GM19193 (cell line): ENCODE results near the gene FARP2.

ENCODE experiments used
- POLR2A ChIP-seq: IDR thresholded peaks from 4 replicates; pipeline ENCODE4 v1.6.1; 2011; ENCODE audit not compliant: insufficient read depth, insufficient read length; ENCODE audit errors: extremely low read depth

Gene FARP2

DNA sequence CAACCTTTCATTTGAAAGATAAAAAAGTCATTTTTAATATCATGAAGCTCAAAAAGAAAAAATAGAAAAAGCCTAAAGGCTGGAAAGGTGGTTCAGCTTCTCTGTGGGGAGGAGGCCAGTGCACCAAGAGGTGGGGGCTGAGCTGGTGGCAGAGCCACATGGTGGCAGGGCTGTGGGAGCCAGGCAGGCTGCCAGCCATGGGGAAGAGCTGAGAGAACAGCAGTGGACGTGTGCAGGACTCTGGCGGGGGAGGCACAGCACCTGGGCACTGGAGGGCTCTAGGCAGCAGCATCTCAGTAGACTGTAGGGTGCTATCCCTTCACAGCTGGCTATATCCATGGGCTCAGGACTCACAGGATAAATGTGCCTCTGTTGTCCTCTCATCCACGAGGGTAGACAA lies 104.5 kb downstream of the FARP2 start:
- no peak for TF ChIP-seq POLR2A

DNA sequence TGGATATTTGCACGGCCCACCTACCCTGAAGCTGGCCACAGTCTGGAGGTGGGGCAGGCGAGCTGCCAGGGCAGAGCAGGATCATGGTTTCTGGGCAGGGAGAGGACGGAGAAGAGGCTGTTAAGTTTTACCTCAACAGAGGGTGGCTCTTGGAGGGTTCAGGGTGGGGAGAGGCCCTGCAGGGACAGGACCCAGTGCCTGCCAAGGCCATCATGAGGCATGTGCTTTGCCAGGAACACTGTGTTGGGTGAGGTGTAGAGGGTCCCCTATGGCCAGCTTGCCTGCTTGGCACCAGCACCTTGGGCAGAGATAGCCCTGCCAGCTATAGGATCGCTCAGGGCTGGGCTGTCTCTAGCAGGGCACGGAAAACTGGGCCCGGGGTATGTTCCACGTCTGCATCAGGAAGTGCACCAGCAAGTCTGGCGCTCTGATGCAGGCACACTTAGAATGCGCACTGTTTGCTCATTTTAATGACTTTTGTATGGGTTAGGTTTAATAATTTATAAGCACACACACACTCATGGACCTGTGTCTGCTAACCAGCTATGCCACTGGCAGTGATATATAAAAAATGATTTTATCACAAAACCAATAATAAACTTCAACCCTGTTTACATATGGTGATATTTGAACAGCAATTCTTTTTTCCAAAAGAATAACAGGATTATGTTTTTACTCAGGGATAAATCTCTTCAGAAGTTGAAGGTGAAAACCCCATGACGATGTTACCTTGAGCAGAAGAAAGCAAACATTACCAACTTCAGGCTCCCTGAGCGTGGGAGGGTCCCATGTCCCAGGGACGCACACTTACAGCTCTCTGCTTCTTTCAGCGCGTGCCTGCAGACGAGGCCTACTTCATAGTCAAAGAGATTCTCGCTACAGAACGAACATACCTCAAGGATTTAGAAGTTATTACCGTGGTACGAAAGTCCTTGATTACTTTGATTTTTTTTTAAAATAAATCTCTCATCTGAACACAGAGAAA lies 105.9 kb downstream of the FARP2 start:
- TF ChIP-seq POLR2A = no peak

DNA sequence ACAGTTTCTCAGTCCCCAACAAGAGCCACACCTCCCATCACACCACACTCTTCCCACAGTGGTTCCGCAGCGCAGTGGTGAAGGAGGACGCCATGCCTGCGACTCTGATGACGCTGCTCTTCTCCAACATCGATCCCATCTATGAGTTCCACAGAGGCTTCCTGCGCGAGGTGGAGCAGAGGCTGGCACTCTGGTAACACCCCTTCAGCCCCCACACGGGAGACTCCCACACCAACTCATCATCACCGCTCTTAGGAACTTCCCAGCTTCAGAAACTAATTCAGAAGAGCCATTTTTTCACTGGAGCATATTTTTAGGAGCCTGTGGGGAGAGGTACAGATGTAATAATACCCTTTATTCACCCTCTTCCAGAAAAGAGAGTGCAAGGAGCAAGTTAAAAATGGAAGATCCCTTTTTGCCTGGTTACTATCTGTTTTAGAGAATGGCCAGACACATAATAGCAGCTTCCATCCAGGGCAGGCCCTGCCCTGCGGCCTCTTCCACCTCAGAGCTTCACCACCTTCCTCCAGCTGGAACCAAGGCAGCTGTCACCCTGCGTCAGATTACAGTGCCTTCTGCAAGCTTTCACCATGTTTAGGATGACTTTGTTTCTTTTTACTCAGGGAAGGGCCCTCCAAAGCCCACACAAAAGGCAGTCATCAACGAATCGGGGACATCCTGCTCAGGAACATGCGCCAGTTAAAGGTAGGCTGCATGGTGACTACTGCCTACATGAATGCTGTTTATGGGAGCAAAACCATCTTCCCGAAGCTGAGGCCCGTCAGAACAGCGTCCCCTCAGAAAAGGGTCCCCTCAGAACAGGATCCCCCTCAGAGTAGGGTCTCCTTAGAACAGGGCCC lies 107.4 kb downstream of the FARP2 start:
- TF ChIP-seq POLR2A = no peak

DNA sequence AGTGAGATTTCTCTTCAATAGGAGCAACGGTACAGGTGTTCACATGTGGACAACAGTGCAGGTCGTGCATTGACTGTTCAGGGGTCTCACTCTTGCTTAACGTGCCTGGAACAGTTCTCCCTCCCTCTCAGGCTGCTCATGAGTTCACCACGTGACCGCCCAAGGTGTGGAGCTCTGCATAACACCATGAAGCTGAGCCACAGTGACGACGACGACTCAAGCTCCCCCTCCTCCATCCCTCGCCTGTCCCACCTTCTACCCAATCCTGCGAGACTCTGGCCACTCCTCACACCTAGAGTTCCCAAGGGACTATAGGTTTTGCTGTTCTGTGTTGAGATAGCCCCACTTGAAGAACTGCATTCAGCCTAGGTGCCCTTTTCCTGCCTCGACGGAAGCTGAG lies 109.5 kb downstream of the FARP2 start:
- no peak for TF ChIP-seq POLR2A

DNA sequence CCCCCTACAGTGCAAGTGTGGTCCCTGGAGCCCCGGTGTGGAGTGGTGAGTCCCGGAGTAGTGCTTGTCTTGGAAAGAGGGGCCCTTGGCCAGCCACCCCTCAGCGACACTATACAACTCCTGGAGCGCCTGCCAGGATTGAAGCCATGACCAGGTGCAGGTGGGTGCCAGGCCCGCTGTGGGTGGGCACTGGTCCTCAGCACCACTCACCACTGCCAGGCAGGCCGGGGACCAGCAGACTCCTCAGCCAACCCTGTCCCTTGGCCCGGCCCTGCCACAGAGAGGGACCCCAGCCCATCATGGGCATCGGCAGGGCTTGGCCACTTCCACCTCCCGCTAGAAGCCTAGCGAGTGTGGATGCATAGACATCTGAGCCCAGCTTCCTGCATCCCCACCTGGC lies 110.1 kb downstream of the FARP2 start:
- TF ChIP-seq POLR2A = no peak

DNA sequence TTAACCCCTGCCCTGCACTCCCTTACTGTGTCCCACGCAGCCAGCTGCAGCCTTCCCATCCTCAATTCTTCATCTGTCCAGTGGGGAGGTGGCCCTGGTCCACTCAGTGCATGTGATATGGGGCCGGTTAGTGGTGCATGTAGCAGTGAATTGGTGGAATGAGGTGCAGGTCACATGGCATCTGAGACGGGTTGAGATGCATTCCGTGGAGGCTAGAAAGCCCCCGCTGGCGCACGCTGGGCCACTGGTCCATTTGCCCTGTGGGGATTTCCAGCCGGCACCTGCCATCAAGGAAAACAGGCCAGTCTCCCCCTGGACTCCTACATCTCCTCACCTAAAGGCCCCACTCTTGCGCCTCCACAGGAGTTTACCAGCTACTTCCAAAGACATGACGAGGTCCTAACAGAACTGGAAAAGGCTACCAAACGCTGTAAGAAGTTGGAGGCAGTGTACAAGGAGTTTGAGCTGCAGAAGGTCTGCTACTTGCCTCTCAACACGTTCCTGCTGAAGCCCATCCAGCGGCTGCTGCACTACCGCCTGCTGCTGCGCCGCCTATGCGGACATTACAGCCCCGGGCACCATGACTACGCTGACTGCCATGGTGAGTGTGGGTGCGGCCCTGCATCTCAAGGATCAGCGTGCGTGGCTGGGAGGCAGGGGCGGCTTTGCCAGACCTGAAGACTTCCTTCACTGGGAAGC lies 111.8 kb downstream of the FARP2 start:
- no peak for TF ChIP-seq POLR2A

DNA sequence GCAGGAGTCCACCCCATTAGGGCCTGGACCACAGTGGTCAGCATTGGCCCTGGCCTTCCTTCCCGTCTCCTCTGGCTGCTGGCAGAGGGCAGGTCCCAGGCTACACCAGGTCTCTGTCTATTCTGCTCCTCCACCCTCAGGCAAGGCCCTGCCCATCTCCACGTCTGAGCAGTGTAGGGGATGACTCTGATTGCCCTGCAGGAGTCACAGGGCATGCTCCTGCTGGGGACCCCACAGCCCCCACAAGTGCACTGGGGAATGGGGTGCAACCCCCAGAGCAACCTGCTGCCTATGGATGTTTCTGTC lies 112.3 kb downstream of the FARP2 start:
- TF ChIP-seq POLR2A = no peak

DNA sequence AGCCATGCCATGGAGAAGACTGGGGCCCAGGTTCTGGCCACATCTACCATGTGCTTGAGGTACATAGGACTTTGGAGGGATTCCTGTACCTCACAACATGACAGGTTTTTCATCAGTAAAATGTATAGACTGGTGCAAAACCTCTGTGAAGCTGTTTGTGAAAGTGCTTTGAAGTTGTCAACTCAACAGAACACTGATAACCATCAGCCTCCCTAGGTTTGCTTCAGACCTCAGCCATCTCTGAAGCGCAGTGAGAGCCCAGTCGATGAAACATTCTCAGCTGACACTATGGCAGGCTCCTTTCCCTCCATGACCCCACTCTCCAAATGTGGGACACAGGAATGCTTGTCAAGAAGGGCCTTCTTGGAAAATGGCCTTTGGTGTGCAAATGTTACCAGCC lies 113.7 kb downstream of the FARP2 start:
- no peak for TF ChIP-seq POLR2A

DNA sequence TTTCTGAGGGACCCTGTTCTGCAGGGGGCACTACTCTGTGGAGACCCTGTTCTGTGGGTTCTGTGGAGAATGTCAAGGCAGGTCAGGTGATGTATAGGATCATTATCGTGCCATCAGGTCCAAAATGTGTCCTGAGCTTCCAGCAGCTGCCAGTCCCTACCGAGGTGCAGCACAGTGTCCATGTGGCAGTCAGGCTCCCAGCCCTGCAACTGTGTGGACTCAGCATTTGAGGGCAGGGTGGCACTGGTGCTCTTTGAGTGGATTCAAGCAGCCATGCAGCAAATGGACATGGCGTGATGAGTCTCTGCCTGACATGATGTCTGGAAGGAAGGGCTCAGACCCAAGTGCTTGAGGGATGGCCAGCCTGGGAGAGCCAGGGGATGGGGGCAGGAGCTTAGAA lies 117.3 kb downstream of the FARP2 start:
- TF ChIP-seq POLR2A = no peak

DNA sequence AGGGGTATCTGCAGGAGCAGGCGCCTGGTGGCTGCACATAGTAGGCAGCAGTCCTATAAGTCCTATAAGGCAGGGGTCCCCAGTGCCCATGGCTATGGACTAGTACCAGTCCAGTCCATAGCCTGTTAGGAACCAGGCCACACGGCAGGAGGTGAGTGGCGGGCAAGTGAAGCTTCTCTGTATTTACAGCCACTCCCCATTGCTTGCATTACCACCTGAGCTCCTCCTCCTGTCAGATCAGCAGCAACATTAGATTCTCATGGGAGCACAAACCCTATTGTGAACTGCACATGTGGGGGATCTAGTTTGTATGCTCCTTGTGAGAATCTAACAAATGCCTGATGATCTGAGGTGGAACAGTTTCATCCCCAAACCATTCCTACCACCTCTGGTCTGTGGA lies 119.2 kb downstream of the FARP2 start:
- no peak for TF ChIP-seq POLR2A

DNA sequence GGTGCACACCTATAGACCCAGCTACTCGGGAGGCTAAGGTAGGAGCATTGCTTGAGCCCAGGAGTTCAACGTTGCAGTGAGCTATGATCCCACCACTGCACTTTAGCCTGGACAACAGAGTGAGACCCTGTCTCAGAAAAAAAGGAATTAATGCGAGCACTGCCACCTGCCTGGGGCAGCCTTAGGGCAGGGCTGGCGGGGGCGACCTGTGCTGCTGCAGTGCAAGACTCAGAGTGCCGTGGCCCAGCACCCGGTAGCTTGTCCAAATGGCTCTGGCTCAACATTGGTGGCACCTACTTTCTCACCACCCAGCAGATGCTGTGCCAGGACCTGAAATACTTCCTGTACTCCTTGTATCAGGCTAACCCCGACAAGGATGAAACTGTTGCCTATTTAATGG lies 122.1 kb downstream of the FARP2 start:
- no peak for TF ChIP-seq POLR2A

DNA sequence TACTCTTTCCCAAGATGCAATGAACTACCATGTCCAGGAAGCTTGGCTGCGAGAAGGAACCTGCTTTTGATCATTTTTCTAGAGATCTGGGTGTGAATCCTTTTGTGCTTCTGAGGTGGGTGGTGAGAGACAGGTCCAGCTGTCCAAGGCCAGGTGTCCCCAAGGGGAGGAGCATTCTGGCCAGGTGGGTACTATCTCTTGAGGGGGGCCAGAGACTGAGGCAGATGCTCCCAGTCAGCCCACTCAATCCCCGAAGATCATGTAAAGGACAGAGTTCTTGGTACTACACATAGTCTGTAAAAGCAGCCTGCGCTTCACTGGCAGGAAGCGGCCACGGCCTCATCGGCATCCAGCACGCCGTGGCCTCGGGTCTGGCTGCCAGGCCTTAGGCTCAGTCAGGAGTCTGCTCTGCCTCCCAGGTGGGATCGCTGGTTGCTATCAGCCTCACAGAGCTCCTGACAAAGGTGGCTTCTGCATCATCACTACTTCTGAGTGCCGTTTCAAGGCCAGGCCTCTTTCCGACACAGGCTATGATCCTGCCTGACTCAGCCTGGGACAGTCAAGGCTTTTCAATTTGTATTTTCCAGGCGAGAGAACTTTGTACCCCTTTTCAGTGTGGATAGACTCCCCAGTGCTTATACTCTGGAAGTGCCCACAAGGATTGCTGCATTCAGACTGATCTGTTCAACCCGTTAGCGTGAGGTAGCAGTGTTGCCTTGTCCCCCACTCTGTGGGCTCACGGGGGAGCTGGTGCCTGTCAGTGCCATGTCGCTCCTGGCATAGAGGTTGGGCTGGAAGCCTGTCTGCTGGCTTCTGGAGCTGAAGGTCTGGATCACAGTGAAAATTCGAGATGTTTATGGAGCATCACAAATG lies 123.2 kb downstream of the FARP2 start:
- TF ChIP-seq POLR2A = no peak

DNA sequence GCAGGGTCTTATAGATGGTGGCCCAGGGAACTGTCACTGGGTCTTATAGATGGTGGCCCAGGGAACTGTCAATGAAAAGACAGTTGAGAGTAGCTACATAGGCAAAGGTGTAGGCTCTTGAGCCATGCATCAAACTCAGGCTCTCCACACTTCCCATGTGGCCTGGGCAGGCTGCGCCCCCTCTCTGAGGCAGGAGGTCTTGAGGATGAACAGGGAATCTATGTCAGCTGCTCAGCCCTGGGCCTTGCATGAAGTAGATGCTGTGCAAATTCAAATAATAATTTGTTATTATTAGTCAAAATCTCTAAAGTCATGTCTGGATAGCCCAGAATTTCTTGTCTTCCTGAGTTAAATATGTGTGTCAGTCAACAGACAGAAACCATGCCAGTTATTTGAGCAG lies 125.6 kb downstream of the FARP2 start:
- TF ChIP-seq POLR2A = no peak

DNA sequence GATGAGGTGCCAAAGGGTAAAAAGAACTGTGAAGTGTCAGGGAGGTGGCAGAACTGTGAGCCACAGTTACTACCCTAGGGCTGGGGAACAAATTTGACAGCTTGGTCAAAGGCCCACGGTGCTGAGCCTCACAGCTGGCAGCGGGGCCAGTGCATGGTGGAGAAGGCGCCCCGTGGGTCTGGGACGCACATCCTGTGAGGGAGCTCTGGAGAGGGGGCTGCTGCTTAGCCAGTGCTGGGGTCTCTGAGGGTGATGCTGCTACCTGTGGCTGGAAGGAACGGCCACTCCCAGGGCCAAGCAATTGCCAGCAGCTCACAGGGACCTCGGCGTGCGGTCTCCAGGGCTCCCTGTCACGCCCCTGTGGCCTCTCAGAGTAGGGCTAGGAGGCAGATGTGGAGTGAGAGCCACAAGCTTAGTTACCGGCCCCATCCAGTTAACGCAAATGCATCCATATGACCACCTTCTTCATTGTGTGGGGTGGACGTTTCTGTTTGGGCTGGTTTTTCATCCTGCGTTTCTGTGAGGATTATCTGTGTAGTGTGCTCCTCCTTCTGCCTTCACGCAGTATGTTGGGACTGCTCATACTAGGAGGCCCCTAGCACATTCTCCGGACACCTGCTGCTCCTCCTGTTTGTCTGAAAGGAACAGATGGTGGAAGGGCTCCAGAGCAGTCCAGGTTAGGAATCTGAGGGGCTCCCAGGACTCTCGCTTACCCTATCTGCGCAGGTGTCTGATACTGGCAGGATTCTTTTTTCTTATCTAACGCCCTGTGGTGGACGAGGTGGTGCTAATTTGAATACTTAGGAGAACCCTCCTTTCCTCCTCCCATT lies 126.3 kb downstream of the FARP2 start:
- no peak for TF ChIP-seq POLR2A

DNA sequence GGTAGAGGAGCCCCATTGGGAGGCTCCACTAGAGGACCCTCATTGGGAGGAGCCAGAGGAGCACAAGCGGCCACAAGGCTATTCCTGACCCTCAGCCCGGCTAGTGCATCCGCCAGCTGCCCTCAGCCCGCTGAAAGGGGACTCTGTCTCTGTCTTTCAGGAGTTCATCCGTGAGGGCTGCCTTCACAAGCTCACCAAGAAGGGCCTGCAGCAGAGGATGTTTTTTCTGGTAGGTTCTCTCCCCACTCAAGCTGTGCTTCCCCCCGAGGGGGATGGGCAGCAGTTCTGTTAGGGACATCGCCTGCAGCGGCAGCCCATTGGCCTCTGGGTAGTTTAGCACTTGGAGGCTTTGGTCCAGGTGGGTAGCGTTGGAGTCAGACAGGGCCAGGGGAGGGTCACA lies 127.2 kb downstream of the FARP2 start:
- no peak for TF ChIP-seq POLR2A
